ENCODE measurements around the gene MAPKBP1.

- no peak for TF ChIP-seq EP300 (IDR thresholded peaks at IDR 0.05)
- TF ChIP-seq, protein P1, sequence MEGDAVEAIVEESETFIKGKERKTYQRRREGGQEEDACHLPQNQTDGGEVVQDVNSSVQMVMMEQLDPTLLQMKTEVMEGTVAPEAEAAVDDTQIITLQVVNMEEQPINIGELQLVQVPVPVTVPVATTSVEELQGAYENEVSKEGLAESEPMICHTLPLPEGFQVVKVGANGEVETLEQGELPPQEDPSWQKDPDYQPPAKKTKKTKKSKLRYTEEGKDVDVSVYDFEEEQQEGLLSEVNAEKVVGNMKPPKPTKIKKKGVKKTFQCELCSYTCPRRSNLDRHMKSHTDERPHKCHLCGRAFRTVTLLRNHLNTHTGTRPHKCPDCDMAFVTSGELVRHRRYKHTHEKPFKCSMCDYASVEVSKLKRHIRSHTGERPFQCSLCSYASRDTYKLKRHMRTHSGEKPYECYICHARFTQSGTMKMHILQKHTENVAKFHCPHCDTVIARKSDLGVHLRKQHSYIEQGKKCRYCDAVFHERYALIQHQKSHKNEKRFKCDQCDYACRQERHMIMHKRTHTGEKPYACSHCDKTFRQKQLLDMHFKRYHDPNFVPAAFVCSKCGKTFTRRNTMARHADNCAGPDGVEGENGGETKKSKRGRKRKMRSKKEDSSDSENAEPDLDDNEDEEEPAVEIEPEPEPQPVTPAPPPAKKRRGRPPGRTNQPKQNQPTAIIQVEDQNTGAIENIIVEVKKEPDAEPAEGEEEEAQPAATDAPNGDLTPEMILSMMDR (IDR thresholded peaks at IDR 0.05): no peak
Measured at GRCh38 chr15:41804916-41805666, 30.8 kb downstream of the MAPKBP1 start.

Data from esophagus muscularis mucosa (tissue), 3 donors.